ENCODE data around the gene TBC1D17.

DNA sequence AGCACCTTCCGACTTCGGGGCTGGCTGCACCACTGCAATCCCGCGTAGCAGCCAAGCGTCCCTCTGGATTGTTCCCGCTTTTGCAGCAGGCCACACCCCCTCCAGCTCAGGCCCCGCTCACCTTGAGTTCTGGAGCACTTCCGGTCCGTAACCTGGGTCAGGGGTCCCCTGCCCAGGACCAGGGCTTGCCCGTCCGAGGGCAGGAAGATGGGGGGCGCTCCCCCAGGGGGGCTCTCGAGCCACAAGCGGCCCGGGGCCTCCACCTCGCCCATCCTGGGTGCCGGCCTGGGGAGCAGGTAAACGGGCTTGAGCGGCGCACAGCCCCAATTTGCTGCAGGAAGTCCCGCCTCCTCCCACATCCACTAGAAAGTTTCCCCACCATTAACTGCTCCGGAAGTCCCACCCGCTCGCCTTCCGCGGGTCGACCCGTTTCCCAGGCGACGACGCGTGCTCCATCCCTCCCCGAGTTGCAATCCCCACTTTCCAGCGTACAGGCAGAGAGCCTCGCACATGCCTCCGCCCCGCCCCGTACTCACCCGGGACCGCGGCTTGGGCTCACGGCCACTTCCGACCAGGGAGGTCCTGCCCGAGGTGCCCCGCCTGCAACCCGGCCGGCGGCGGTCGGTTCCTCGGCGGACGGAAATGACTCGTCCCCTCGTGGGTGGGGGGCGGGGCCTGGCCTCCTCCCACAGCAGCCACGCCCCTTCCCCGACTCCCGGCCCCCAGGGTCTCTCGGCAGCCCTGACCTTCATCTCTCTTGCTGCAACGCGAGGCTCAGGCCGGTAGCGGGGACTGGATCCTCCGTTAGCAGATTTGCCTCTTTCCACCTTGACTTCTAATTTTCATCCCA, 10.3 kb upstream of the TBC1D17 start, which contains the start of gene PNKP:
- TF ChIP-seq, protein P1, sequence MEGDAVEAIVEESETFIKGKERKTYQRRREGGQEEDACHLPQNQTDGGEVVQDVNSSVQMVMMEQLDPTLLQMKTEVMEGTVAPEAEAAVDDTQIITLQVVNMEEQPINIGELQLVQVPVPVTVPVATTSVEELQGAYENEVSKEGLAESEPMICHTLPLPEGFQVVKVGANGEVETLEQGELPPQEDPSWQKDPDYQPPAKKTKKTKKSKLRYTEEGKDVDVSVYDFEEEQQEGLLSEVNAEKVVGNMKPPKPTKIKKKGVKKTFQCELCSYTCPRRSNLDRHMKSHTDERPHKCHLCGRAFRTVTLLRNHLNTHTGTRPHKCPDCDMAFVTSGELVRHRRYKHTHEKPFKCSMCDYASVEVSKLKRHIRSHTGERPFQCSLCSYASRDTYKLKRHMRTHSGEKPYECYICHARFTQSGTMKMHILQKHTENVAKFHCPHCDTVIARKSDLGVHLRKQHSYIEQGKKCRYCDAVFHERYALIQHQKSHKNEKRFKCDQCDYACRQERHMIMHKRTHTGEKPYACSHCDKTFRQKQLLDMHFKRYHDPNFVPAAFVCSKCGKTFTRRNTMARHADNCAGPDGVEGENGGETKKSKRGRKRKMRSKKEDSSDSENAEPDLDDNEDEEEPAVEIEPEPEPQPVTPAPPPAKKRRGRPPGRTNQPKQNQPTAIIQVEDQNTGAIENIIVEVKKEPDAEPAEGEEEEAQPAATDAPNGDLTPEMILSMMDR (IDR thresholded peaks at IDR 0.05) = no peak
- no peak for TF ChIP-seq ZFX (IDR thresholded peaks at IDR 0.05; ENCODE audit: borderline replicate concordance)
